ENCODE data around the gene OR5H2.
A peak's percentile ranks its signal among the peaks of the same experiment; 100 is the strongest.
"Not testable (repeated sequence)": the region's sequence is repeated elsewhere in the genome, so short reads cannot be mapped to it uniquely, and the experiment has no call there.

OR5H2 gene

DNA sequence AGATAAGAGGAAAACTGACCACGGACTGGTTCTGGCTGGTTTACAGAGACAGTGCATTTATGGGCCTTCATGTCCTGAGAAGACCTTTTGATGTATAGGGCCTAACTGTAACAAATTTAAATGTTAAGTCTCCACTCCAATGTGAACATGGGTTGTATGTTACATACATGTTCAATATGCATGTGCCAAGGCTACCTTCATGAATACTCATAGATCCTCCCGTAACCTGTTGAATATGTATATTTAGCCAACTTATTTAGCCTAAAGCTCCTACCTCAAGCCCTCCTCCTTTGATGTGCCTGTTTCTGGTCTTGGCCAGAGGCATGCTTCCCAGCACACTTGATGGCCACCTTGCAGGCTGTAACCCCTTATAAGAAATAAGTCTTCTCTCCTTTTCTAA, at the start of gene OR5H2:
Gene OR5H2 (plus strand): TSS at position 301 of the 400 bp plus-strand sequence. CDS start 398 bp downstream, outside the sequence.
- DNase-seq: no peak

DNA sequence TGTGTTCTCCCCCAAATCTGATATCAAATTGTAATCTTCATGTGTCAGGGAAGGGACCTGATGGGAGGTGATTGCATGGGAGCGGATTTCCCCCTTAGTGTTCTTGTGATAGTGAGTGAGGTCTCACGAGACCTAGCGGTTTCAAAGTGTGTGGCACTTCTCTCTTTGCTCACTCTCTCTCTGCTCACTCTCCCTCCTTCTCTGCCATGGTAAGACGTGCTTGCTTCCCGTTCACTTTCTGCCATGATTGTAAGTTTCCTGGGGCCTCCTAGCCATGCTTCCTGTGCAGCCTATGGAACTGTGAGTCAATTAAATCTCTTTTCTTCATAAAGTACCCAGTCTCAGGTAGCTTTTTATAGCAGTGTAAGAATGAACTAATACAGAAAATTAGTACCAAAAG, 48.8 kb upstream of the OR5H2 start:
- no peak for DNase-seq

- no peak for DNase-seq
Measured at GRCh38 chr3:98240131-98240530, 42.2 kb upstream of the OR5H2 start.

DNA sequence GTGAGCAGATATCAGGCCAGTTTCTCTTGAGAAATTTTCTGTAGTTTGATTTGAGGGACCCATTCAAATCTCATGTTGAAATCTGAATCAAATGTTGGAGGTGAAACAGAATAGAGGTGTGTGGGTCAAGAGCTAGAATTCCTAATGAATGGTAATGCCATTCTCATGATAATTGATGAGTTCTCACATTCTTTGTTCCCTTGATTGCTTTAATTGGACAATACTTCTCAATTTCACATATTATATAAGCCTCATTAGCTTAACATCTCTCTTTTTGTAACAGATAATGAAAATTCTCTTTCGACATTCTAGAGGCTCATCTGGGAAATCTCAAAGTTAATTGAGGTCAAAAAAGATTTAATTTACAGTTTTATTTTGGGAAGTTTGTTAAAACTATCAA, 40.1 kb upstream of the OR5H2 start:
- DNase-seq: no peak

DNA sequence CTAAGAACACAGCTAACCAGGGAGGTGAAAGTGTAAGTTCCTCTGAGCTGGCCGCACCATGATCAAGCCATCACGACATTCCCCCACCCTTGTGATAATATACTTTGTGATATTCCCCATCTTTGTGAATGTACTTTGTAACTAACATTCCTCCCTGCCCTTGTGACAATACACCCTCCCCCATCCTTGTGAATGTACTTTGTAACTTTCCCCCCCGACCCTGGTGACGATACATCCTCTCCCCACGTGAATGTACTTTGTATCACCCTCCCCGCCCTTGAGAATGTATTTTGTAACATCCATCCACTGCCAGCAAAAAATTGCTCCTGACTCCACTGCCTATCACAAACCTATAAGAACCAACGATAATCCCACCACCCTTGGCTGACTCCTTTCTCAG, 38.5 kb upstream of the OR5H2 start:
- no peak for DNase-seq

DNA sequence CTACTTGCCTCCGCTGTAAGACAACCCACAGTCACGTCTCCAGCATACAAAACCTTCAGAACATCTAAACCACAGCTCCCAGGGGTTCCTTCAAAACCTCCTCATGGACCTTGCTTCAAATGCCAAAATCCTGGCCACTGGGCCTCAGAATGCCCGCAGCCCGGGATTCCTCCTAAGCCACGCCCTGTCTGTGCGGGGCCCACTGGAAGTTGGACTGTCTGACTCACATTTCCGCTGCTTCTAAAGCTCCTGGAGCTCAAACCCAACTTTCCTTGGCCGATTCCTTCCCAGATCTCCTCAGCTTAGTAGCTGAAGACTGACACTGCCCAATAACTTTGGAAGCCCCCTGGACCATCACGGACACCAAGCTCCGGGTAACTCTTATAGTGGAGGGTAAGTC, 36.2 kb upstream of the OR5H2 start:
- DNase-seq: no peak

GRCh38 chr3:98256026-98256425, 26.3 kb upstream of the OR5H2 start:
- DNase-seq: not testable (repeated sequence)

DNA sequence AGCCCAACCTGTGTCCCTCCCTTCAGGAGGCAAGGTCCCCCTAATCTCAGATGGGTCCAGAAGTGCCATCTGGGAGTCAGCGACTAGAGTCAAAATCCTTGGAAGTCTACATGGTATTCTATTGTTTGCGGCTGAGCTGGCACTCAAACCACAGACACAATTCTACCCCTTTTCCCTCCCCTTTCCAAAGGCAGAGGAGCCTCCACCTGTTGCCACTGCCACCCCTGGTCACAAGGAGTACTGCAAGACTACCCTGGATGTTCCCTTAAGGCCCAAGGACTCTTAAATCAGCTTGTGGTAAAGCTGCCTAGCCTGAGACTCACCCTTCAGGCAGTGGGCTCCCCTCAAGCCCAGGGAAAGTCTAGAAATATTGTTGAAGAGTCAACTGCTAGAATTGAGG, 22.6 kb upstream of the OR5H2 start:
- no peak for DNase-seq

DNA sequence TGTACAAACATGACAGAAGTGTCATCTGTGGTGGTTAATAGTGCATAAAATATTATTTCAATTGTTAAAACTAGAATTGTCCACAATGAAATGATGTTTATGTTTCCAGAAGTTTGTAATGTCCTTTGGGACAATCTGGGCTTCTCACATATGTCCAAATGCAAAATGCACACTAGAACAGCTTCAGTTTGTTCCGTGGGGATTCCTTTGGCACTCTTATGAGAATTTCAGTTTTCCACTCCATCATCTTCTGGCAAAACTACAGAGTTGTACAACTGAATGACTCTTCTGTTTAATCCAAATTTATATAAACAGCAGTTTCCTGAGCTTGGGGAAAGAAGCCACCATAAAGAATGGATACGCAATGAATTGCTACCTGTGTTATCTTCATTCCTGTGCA, 20.3 kb upstream of the OR5H2 start:
- DNase-seq: no peak

DNA sequence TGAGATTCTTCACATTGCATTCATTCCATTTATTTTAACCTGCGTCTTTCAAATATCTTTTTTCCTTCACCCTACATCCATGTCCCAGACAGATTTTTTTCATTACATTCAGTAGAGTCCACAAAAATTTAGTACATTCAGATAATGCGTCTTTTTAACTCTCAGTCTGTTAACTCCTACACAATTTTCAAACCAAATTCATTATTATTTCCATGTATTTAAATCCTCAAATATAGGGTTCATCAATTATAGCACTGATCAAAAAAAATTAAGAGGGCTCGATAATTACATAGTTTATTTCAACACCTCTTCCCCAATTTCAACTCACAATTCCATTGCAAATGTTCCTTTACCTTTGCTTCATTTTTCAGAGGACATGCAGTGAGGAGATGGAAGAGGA, 18.4 kb upstream of the OR5H2 start, which contains the start of gene OR5H6:
Gene OR5H6 (plus strand): TSS at position 301 of the 400 bp plus-strand sequence. CDS start 89 bp downstream, at position 390.
- DNase-seq: no peak

GRCh38 chr3:98269846-98270245, 12.5 kb upstream of the OR5H2 start:
- DNase-seq: no peak

DNA sequence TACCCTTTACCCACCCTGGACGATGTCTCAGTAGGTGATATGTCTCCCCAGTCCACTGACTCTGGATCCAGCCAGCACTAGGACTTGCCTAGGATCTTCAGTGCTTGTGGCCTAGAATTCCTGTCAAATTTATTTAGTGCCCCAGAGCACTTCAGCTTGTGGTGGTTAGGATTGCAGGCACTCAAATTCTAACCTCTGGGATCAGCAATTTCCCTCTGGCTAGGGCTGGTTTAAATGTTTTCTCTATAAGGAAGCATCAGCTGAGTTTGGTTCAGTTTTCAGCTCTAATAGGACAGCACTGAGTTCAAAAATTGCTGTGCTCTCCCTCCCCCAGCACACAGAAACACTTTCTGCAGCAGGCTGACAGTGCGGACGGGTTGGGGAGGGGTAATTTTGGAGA, 10.2 kb upstream of the OR5H2 start:
- no peak for DNase-seq

- DNase-seq: no peak
Measured at GRCh38 chr3:98274914-98275313, 7.4 kb upstream of the OR5H2 start.

DNA sequence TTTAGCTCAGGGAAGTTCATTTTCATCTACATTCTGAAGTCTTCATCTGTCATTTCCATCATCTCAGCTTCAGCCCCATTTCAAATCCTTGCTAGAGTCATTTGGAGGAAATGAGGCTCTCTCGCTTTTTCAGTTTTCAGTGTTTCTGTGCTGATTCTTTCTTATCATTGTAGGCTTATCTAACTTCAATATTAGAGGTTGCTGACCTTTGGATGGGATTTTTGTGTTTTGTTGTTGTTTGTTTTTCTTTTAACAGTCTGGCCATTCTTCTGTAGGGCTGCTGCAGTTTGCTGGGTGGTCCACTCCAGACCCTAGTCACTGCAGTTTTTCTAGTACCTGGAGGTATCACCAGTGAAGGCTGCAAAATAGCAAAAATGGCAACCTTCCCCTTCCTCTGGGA, 8.6 kb downstream of the OR5H2 start:
- no peak for DNase-seq

DNA sequence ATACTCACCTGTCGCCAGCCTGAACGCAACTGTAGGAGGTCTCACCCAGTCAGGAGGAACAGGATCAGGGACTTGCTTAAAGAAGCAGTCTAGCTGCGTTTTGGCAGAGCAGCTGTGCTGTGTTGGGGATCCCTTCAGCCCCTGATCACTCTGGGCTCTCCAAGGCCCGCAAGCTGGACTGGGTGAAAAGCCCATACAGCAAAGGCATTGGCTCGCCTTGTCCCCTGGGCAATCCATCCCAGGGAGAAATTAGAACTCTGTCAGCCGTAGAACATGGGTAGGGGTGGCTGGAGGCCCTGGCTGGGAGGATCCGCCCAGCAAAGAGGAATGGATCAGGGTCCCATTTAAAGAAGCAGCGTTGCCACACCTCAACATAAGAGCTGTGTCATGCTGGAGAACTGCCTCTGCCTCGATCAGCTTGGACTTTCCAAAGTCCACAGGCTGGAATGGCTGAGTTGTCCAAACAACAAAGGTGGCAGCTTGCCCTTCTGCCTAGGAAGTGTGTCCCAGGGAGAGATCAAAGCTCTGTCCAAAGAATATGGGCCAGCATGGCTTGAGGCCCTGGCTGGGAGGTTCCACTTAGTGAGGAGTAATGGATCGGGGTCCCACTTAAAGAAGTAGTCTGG, 9.1 kb downstream of the OR5H2 start:
- DNase-seq: no peak

DNA sequence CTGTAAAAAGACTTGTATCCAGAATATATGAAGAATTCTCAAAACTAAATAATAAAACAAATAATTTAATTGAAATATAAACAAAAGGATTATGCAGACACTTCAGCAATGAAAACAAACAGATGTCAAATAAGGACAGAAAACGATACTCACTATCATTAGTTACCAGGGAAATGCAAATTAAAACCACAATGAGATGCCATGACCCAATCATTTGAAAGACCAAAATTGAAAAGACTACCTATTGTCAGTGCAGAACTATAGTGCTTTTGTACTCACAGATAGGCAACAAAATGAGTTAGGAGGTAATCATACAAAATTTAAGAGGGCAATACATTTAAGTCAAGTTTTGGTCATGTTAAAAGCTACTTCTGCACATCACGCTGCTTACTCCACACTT, 39.8 kb downstream of the OR5H2 start:
- no peak for DNase-seq

DNA sequence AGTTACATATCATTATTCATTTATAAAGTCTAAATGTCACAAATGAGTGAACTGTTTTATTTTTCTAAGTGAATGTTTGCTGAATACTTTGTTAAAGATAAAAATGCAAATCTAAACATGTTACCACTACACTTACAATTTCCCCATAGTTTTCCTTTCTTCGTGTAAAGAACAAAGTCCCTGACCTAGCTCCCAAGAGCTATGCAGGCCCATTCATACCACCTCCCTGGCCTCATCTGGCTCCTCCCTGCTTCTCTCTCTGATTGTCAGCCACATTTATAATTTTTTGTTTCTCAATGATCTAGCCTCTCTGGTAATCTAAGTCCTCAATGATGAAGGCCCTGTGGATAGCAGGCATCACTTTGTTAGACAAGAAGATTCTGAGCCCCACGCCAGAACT, 40.4 kb downstream of the OR5H2 start:
- DNase-seq: no peak

- no peak for DNase-seq
Measured at GRCh38 chr3:98323425-98323824, 41.1 kb downstream of the OR5H2 start.

DNA sequence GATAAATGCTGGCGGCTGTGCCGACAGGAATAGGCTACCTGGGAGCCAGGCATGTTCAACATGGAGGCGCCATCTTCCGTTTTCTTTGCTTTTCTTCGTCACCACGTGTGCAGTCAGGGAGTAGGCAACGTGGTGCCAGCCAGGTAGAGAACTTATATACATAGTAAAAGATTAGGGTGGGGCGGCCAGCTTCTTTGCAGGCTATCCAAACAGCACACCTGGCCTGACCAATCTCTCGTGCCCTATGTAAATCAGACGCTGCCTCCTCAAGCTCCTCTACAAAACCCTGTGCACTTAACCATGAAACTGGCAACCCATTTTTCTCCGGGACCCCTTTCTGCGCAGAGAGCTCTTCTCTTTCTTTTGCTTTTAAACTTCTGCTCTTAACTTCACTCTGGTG, 42.8 kb downstream of the OR5H2 start:
- DNase-seq: no peak

DNA sequence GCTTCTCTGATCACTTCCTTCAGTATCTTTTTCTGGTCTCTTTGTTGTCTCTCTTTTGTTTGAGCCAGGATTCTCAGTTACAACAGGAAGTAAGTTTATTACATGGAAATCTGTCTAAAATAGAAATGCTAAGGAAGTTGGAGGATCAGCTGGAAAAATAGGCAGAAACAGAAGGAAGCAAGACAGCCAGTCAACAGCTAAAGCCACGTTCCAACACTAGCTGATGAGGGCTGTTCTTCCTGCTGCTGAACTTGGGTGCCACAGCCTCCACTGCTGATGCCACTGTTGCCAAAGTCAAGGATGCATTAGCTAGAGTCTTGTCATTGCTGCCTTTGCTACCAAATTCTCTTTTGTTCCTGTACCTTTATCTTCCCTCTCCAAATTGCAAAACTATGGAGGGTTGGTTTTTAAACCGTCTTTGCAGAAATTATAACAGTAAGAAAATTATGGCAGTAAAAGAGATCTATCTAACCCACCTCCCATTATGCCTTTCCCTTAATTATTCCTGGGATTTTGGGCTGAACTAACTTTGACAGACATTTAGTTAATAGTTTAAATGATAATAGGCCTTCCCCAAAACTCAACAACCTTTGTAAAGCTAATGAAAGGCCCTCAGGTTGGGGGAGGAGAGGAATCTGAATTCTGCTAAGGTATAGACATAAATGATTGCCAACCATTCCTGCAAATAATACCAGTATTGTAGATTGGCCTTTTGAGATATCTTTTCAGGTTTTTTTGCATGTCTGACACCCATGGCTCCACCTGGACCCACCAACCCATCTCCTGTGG, 44.0 kb downstream of the OR5H2 start:
- DNase-seq: no peak

DNA sequence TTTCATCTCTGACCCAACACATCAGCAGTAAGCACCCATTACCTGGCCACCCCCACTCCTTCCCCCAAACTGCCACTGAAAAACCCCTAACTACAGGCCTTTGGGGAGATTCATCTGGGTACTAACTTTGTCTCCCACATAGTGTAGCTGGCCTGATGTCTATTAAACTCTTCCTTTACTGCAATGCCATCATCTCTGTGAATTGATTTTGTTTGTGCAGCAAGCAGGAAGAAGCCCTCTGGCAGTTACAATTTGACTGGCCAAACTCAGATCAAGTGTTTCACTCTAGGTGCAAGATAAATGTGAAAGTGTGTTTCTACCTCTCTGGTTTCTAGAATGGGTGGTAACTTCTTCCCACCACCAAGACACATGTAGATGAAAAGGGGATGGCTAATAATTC, 44.6 kb downstream of the OR5H2 start:
- no peak for DNase-seq

- DNase-seq: no peak
Measured at GRCh38 chr3:98328933-98329332, 46.6 kb downstream of the OR5H2 start.

- peak; percentile 39 for DNase-seq
Measured at GRCh38 chr3:98329392-98330124, 47.3 kb downstream of the OR5H2 start.

- no peak for DNase-seq
Measured at GRCh38 chr3:98331329-98331728, 49.0 kb downstream of the OR5H2 start.
